Suprapubic skin (tissue), 4 donors: ENCODE data around the gene PDGFC. TPM values are rescaled to one million over a fixed set of nuclear protein-coding genes. Genes with fewer than 3 reads are reported as not detected.

Source experiments
- DNase-seq, 2 donors: peaks; one replicate each; pipeline ENCODE4 v3.0.0-alpha.2; 2019; ENCODE audit warnings: low spot score in 2 of 2
- H3K27ac ChIP-seq: fragments of 200-600 bp; sonication (generic); one replicate; pipeline ENCODE4 v1.5.1; 2019
- H3K27me3 ChIP-seq: fragments of 200-600 bp; sonication (generic); one replicate; pipeline ENCODE4 v1.5.1; 2019
- H3K36me3 ChIP-seq: fragments of 200-600 bp; sonication (generic); one replicate; pipeline ENCODE4 v1.5.1; 2019
- H3K4me1 ChIP-seq: fragments of 200-600 bp; sonication (generic); one replicate; pipeline ENCODE4 v1.5.1; 2019
- H3K4me3 ChIP-seq: fragments of 200-600 bp; sonication (generic); one replicate; pipeline ENCODE4 v1.5.1; 2019; ENCODE audit warnings: mild to moderate bottlenecking
- H3K9me3 ChIP-seq: fragments of 200-600 bp; sonication (generic); one replicate; pipeline ENCODE4 v1.5.1; 2019
- CTCF ChIP-seq, 2 donors: fragments of 200-600 bp in 1 of 2; fragments of 450-650 bp in 1 of 2; sonication (generic) in 1 of 2; IDR thresholded peaks; one replicate each; pipeline ENCODE4 v1.5.1; 2016 to 2019; ENCODE audit warnings: antibody characterized with exemption in 2 of 2, mild to moderate bottlenecking in 1 of 2, moderate library complexity in 1 of 2
- EP300 ChIP-seq: sonication (generic); formaldehyde crosslinking; IDR thresholded peaks from one replicate; pipeline ENCODE4 v1.6.1; 2017; ENCODE audit warnings: antibody characterized with exemption
- POLR2A ChIP-seq, 2 donors: fragments of 450-650 bp; IDR thresholded peaks; one replicate each; pipeline ENCODE4 v1.6.1; 2017; ENCODE audit warnings: antibody characterized with exemption in 2 of 2, mild to moderate bottlenecking in 2 of 2, moderate library complexity in 2 of 2
- POLR2AphosphoS5 ChIP-seq, 3 donors: sonication (generic); formaldehyde crosslinking; IDR thresholded peaks; one replicate each; pipeline ENCODE4 v1.6.1; 2017; ENCODE audit warnings: antibody characterized with exemption in 3 of 3
- WGBS: methylation state at CpG from one replicate; pipeline ENCODE4 v1.1.5; 2018; 5-methylcytosine and 5-hydroxymethylcytosine counted together
- total RNA-seq, 4 donors: library from RNA; depleted of rRNA; stranded (reverse); fragments of >200 nt; gene quantifications; one replicate each; pipeline ENCODE4 v1.1.0, GENCODE V29; 2016

The PDGFC gene
- total RNA-seq, 4 donors from 2014 or later: 12.0 to 26.4 (median 22.4) TPM

GRCh38 chr4:156991161-156991560 is 19.6 kb upstream of the PDGFC start:
- TF ChIP-seq CTCF (IDR thresholded peaks at IDR 0.05) (no peak), EP300 (no peak), POLR2AphosphoS5 (IDR thresholded peaks at IDR 0.05) (no peak), POLR2A (IDR thresholded peaks at IDR 0.05) (no peak)
- Histone ChIP-seq H3K4me3 (no peak overlapping the region), H3K9me3 (no peaks in the 10 kb centered on the region), H3K27me3 (no peaks in the 10 kb centered on the region), H3K27ac (no peak overlapping the region), H3K4me1 (no peaks in the 10 kb centered on the region), H3K36me3 (no peaks in the 10 kb centered on the region)
- WGBS: 97% methylated on average over 3 of the region's 3 CpGs
- no peak for DNase-seq

- no peaks in the 10 kb centered on the region for H3K36me3 ChIP-seq
- H3K4me3 ChIP-seq: no peak overlapping the region
- 76% methylated on average over 1 of the region's 1 CpG for WGBS
- H3K27ac ChIP-seq: no peak overlapping the region
- H3K27me3 ChIP-seq: no peaks in the 10 kb centered on the region
- H3K9me3 ChIP-seq: no peaks in the 10 kb centered on the region
- TF ChIP-seq CTCF (IDR thresholded peaks at IDR 0.05) (peak in 1 of 2 donors; percentile 27), EP300 (no peak)
- H3K4me1 ChIP-seq: no peaks in the 10 kb centered on the region
- no peak for DNase-seq
These were observed 11.8 kb upstream of the PDGFC start for GRCh38 chr4:156983366-156983765.

GRCh38 chr4:156981262-156981769 is 9.7 kb upstream of the PDGFC start:
- no peaks in the 10 kb centered on the region for H3K36me3 ChIP-seq
- H3K4me1 ChIP-seq: no peaks in the 10 kb centered on the region
- H3K27me3 ChIP-seq: no peaks in the 10 kb centered on the region
- TF ChIP-seq CTCF (IDR thresholded peaks at IDR 0.05) (no peak), POLR2AphosphoS5 (IDR thresholded peaks at IDR 0.05) (no peak), POLR2A (IDR thresholded peaks at IDR 0.05) (no peak), EP300 (no peak)
- WGBS: 49% methylated on average over 3 of the region's 3 CpGs
- no peak overlapping the region for H3K27ac ChIP-seq
- no peaks in the 10 kb centered on the region for H3K9me3 ChIP-seq
- H3K4me3 ChIP-seq: no peak overlapping the region
- DNase-seq: no peak

- no peak overlapping the region for H3K4me3 ChIP-seq
- no peak for DNase-seq
- H3K27ac ChIP-seq: no peak overlapping the region
- no peaks in the 10 kb centered on the region for H3K9me3 ChIP-seq
- no peaks in the 10 kb centered on the region for H3K36me3 ChIP-seq
- 45% methylated on average over 6 of the region's 6 CpGs for WGBS
- H3K27me3 ChIP-seq: no peaks in the 10 kb centered on the region
- peaks cover 12% of the 10 kb centered on the region for H3K4me1 ChIP-seq
- TF ChIP-seq POLR2A (IDR thresholded peaks at IDR 0.05) (no peak), CTCF (IDR thresholded peaks at IDR 0.05) (no peak), EP300 (no peak), POLR2AphosphoS5 (IDR thresholded peaks at IDR 0.05) (no peak)
These were observed 6.0 kb upstream of the PDGFC start for GRCh38 chr4:156977435-156978160.

- Histone ChIP-seq H3K27me3 (no peaks in the 10 kb centered on the region), H3K36me3 (no peaks in the 10 kb centered on the region), H3K4me3 (no peak overlapping the region), H3K27ac (no peak overlapping the region), H3K4me1 (peaks cover 18% of the 10 kb centered on the region), H3K9me3 (no peaks in the 10 kb centered on the region)
- no peak for DNase-seq
- TF ChIP-seq POLR2AphosphoS5 (IDR thresholded peaks at IDR 0.05) (no peak), EP300 (no peak), CTCF (IDR thresholded peaks at IDR 0.05) (no peak), POLR2A (IDR thresholded peaks at IDR 0.05) (no peak)
- 100% methylated on average over 2 of the region's 2 CpGs for WGBS
These were observed 4.5 kb upstream of the PDGFC start for GRCh38 chr4:156976147-156976546.
